ENCODE measurements around the gene TIMP4.
A peak's percentile ranks its signal among the peaks of the same experiment; 100 is the strongest.

TIMP4 gene

DNA sequence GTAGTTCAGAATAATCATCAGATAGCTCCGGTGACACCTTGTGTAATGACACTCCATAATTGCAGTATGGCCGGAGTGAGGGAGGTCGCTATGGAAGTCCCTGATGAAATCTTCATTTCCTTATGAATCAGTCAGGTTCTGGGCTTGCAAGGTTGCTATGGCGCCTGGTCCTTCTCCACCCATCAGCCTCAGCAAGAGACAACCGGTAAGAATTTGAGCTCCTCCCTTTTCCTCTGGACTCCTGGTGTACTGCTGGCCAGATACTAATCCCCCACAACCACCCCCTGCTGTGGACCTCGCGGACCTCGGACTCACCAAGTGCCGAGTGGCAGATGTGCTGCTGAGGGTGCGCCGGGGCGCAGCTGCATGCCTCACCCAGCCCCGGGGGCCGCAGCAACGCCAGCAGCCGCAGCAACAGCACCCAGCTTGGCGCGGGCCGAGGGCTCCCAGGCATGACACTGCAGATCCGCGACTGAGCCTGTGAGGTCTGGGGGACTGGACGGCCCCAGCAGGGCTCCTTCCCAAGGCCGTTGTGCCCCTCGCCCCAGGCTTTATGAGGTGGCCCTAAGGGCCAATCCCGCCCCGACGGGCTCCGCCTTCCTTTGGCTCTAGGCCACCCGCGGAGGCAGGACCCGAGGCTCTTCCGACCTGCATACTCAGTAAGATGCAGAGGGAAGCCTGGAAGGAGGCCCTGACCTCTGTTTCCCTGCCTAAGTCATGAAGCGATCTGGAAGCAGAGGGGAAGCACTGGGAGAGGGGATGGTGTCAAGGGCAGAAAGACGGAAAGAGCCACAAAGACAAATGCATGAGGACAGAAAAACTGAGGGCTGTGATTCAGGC lies at the start of gene TIMP4:
TSS of gene TIMP4 (minus strand) at position 526 of the 840 bp plus-strand sequence. CDS start at position 454, 72 bp downstream.
- no peak for DNase-seq (ENCODE audit: insufficient read length, low spot score)

DNA sequence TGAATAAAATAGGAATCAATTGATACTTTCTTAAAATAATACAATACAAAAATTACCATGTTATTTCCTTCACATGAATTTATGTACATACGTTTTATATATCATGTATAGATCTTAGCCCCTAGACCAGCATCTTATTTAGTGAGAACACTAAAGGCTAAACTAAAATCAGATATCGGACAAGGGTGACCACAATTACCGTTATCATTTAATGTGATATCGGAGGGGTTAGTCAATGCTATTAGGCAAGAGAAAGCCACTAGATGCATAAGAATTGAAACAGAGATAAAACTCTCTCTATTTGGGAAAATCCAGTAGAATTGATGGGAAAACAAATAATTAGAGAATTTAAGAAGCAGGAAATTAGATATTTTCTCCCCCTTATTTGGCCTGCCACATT lies 46.5 kb upstream of the TIMP4 start:
- no peak for FAIRE-seq

More for the DNA sequence above, at the start of gene TIMP4:
- FAIRE-seq, result no peak

DNA sequence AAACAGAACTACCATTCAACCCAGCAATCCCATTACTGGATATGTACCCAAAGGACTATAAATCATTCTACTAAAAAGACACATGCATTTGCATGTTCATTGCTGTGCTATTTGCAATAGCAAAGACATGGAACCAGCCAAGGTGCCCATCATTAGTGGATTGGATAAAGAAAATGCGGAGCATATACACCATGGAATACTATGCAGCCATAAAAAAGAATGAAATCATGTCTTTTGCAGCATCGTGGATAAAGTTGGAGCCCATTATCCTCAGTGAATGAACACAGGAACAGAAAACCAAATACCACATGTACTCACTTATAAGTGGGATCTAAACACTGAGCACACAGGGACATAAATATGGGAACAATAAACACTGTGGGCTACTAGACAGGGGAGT lies 43.1 kb upstream of the TIMP4 start:
- FAIRE-seq (no peak), DNase-seq (ENCODE audit: insufficient read length, low spot score) (no peak)

More for the DNA sequence above, 46.5 kb upstream of the TIMP4 start:
- no peak for DNase-seq (ENCODE audit: insufficient read length, low spot score)

DNA sequence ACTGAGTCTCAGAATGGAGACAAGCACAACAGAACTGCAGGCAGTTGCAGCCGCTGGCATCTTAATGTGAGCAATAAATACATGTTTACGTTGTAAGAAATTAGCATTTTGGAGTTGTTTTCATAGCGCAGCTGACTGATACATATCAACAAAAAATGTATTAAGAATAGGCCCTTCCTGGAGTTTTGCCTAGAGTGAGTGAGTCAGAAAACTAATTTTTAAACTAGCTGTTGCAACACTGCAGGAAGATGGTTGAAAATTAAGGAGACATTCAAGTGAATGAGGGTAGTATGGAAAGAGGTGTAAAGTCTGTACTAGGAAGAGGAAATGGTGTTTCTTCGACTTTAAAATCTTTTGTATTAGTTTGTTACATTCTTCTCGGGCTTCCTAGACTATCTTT lies 39.6 kb upstream of the TIMP4 start:
- DNase-seq (ENCODE audit: insufficient read length, low spot score), result no peak
- no peak for FAIRE-seq

DNA sequence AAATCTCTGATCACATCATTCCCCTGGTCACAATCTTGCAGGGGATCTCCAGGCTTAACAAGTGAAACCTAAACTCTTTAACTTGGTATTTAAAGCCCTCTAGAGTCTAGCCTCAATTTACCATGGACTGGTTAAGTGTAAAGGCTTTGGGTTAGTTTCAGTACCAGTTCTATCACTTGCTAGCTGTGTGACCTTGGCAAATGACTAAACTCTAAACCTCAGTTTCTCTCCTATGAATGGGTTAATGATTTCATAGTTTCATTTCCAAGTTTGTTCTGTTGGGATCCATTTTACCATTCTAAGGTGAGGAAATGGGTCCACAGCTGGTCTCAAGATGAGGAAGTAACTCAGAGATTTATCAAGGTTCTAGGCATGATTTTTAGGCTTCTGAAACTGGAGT lies 38.8 kb upstream of the TIMP4 start:
- DNase-seq (ENCODE audit: insufficient read length, low spot score) (no peak), FAIRE-seq (no peak)

DNA sequence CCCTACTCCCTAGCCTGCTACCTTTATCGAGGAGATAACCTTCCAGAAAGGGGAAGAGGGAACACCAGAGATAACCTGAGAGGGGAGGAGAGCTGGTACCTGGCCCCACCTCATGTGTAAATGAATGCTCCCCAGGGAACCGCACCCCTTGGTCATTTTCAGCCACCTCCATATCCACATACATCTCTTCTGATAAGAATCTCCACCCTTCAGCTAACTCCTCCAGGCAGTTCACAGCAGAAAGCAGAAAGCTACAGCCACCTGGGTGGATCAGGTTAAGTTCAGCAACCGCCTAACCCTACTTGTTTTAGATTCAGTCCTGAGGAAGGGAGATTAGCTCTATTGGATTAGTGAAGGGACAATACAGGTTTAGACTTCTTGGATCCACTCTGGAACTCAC lies 38.0 kb upstream of the TIMP4 start:
- no peak for DNase-seq (ENCODE audit: insufficient read length, low spot score)
- no peak for FAIRE-seq

DNA sequence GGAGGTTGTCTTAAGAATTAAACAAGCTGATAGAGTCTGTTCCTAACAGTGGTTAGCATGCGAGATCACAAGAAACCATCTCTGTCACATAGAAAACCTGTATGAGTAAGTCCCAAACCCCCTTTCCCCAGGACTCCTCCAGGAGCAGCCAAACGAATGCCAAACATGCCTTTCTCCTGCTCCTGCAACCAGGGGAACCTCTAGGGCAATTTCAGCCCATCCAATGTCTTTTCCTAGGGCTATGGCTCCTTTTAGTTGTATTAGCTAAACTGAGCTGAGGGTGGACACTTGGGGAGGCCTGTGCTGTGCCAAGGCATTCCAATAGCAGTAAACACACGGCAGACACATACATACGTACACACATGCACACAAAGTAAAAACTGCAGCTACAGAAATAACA lies 36.5 kb upstream of the TIMP4 start:
- DNase-seq (ENCODE audit: insufficient read length, low spot score) (no peak), FAIRE-seq (no peak)

DNA sequence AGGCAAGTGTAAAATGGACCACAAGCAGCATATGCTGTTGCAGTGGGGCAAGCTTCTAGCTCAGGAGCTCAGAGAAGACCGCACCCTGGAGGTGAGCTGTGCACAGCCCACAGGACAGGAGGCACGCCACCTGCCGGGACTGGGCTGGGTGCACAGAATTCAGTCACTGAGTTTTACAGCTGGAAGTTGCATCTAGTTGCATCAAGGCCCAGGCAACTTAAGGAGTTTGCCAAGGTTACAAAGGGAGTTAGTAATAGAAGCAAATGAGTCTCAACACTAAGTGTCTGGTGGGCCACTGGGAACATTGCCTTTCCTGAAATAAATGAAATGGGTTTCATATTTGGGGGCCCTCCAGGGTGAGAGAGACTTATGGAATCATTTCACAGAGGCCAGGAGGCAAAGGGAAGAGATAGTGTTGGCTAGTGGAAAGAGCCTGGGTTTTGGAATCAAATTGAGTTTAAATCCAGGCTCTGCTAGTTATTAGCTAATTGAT lies 36.0 kb upstream of the TIMP4 start:
- no peak for DNase-seq (ENCODE audit: insufficient read length, low spot score)
- FAIRE-seq, result no peak

DNA sequence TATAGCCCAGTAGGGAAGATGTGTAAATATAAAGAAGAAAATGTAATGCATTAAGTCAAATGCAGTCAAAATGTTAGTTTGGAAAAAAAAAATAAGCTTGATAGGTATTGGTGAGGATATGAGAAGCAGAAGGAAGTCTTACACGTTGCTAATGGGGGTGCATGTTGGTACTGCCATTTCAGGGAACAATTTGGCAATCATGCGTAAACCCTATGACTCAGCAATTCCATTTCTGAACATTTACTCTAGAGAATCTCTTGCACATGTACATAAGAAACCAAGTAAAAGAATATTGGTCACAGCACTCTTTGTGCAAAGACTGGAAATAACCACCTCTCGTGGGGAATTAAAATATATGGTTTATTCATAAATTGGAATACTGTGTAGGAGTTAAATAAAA lies 35.5 kb upstream of the TIMP4 start:
- FAIRE-seq (no peak), DNase-seq (ENCODE audit: insufficient read length, low spot score) (no peak)

DNA sequence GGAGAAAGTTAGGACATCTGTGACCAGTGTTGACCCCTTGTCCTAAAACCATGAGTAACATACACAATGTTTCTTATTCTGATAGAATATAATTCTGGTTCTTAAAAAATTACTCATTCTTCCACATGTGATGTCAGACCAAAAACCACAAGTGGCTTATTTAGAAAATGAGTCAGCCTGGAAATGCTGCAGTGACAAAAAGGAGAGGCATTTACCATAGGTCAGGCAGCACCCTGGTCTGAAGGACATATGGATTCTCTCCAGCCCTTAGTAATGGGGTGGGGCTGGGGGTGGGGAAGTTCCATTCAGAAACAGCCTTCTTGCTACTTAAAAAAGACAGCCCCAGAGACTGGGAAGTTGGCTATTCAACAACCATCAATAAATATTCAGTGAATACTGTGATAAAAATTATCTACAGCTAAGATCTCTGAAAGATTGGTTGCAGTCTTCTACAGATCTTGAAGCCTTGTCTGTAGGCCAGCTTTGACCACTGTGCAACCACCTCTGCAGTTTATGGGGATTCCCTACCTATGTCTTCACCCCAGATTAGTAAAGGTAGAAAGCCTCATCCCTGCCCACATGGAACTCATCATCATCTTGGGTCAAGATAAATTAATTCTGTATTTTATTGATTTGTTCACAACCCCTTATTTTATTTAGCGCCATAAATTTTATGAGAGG lies 34.9 kb upstream of the TIMP4 start:
- DNase-seq (ENCODE audit: insufficient read length, low spot score), result peak; percentile 81
- FAIRE-seq, result no peak

DNA sequence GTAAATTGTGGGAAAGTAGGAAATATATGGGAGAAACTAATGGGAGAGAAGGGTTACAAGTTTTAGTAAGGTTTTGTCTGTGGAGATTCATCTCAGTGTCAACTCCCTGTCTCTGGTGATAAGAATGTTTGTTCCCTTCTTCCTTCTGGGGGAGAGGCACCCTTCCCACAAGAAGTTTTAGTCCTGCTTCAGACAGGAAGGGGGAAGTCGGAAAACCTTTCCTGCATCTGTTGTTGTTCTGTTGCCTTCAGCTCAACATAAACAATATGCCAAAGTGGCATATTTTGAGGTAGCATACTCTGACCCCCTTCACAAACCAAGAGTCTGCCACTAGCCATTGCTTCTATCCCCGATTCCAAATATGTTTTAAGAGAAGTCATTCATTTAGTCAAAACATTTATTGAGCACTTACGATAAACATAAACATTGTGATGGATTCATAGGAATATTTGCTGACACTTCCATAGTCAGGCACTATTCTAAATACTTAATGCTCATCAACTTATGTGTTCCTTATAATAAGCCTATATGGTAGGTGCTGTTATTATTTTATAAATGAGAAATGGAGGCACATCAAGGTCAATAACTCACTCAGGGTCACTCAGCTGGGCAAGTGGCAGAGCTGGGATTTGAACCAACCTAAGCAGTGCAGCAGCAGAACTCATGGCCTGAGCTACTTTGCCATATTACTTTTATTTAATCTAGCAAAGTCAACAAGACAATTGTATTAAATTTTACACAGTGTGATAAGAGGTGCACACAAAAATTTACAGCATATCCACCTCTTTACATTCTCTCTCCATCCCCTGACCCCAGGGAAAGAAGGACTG lies 34.2 kb upstream of the TIMP4 start:
- no peak for DNase-seq (ENCODE audit: insufficient read length, low spot score)

DNA sequence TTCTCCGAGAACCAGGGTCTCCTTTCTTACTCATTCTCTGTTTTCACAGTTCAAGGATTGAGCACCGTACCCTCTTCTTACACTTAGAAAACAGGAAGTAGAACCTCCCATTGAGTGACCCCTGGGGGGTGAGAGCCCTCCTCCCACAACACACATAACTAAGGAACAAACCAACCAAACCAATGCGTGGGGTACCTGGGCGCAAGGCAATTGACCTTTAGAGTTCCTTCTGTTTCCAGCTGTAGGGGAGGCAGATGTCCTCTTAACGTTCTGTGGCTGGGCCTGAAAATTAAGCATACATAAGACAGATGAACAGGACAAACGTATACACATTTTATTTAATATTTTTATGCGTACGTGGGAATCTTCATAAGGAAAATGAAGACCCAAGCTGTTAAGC lies 33.5 kb upstream of the TIMP4 start:
- FAIRE-seq, result no peak
- no peak for DNase-seq (ENCODE audit: insufficient read length, low spot score)

More for the DNA sequence above, 34.2 kb upstream of the TIMP4 start:
- FAIRE-seq, result no peak

DNA sequence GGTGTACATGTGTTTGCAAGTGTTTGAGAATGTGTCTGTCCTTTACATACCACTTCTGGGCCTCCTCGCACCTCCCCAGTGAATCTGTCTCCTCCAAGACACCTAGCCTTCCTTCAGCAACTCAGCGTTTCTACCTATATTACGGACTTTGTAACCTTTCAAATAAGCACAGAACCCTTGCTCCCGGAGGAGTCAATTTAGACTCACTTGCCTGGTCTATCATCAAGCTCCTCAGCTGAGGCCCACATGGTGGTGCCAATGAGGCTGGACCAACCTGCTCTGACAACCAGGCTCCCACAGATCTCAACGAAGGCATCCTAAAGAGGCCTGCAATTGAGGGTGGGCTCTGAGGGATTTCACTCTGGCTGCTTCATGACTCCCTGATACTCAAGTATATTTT lies 32.8 kb upstream of the TIMP4 start:
- FAIRE-seq (no peak), DNase-seq (ENCODE audit: insufficient read length, low spot score) (no peak)

DNA sequence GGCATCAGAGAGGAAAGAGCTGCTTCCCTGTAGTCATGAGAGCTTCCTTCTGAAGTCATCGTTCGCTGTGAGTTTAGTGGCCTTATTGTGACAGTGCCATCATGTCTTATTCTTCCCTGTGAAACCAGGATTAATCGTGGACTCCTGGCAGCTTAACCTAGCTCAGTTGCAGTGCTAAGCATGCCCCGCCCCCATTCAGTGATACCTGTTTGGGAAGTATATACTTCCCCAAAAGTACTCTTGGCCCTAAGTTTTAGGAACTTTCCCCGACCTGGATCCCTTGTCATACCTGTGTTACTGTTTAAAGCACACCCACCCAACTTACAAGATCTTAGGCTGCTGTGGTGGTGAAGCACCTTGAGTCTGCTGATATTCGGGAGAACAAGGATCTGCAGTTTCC lies 32.1 kb upstream of the TIMP4 start:
- no peak for FAIRE-seq
- DNase-seq (ENCODE audit: insufficient read length, low spot score), result no peak

DNA sequence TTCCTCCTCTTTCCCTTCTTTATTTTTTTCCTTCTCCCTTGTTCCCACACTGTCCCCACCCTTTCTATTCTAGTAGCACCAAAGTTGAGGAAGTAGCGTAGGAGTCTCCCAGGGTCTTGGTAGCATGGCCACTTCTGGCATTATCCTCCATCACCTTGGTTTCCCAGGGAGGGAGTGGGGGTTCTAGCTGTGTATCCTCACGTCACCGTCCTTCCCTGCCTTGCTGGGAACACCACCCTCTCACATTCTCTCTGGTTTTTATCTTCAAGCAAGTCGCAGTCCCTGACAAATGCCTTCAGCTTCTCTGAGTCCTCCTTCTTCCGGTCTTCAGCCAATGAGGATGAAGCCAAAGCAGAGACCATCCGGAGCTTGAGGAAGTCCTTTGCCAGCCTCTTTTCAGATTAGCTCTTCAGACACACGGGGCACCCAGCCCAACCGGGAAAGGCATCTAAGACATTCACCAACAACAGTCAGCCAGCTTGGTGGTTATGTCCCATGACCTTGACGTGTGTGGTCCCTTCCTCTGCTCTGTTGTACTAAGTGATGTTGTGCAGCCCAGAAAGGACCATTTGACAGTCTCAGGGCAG lies 31.6 kb upstream of the TIMP4 start:
- DNase-seq (ENCODE audit: insufficient read length, low spot score) (no peak), FAIRE-seq (no peak)

DNA sequence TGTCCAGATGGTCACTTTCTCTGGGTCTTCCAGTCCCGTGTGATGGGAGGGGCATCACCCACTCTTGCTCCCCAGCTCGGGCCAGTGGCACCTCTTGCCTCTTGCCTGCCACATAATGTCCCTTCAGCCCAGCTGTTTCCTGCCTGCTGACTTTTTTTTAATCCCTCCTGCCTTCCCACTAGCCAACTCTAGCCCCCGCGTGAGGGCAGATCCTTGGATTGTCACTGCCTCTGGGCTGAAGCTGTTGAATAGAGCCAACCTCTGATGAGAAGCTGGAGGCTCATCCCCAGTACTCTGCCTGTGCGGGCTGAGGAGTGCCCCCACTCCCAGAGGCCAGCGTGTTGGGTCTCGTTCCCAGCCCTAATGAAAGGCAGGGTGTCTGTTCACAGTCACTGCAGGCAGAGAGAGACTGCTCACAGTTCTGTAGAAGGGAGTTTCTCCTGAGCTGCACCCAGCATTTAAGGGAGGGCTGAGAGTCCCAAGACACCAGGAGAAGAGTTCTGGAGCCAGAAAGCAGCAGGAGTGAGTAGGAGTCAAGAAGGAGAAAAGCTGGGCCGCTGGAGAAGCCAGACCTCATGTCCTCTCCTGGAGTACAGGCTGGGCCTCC lies 30.1 kb upstream of the TIMP4 start:
- no peak for FAIRE-seq

DNA sequence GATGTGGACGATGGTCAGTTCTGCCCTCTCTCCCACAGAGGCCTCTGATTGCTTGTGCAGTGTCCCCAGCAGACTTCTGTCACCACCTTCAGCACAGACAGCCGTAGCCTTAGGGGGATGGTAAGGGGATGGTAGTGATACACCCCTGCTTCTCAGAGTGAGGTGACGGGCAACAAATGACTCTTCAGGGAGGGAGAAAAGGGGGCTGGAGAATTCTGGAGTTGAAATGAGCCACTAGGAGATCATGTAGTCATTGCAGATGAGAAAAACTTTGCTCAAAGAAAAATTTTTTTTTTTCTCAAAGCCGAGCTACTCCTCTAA lies 29.6 kb upstream of the TIMP4 start:
- DNase-seq (ENCODE audit: insufficient read length, low spot score) (no peak), FAIRE-seq (no peak)

More for the DNA sequence above, 30.1 kb upstream of the TIMP4 start:
- DNase-seq (ENCODE audit: insufficient read length, low spot score), result no peak

DNA sequence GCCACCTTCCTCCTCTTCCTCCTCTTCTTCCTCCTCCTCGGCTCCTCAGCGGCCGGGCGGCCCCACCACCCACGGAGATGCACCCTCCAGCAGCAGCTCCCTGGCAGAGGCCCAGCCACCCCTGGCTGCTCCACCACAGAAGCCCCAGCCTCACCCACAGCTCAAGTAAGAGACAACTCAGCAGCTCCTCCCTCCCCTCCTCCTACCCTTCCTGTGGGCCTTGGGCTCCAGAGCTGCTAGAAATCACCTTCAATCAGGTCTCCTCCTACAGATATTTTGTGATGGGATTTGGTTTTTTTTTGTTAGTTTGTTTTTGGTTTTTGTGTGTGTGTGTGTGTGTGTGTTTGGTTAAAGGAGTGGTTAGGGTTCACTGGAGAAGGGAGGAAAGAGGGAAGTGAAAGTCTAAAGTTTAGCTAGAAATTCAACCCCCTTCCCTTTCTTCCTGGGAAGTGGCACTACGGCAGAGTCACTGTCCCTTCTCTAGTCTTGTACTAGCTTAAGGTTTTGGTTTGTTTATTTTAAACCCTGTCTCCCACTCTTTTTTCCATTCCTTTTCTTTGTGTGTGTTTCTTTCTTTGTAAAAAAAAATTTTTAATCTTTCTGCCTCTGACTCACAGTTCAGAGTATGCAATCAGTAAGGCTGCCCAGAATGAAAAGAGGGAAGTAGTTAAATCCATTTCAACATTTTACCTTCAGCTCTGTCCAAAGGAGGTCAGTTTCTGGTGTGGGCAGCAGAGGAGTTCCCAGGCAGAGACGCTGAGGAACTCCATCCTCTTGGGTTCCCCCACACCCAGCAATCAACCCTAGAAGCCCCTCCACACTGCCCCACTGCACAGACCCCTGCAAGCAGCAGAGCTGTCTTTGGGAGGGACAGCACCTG lies 29.0 kb upstream of the TIMP4 start:
- FAIRE-seq, result no peak
- no peak for DNase-seq (ENCODE audit: insufficient read length, low spot score)

DNA sequence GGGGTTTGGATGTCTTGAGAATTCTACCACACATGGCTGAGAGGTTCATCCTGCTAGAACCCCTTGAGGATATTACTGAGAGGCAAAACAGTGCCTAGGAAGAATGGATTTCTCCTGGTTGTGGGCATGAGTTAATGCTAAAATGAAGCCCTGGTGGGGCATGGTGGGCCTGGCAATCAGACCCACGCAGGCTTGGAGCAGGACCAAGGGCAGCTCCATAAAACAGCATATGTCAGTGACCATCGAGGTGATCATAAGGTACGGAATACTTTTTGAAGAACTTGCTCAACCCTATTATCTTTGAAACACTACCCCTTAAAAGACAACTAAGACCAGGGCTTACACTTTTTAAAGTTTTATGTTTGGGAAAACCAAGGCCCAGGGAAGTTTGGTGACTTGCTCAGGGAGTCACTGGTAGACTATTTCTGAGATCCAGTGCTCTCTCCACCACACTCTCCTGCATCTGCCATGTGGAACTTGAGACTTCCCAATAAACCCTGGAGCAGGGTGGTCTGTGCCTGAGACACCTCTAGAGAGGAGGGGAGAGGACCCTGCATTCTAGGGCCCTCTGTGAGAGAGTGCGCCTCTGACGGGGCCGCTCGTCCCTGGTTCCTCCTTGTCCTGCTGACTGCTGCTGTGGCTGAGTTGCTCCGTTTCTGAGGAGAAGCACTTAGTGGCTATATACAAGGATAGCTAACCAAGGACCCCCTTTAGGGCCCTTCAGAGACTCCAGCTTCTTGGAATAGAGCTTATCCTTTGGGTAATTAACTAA lies 28.0 kb upstream of the TIMP4 start:
- no peak for DNase-seq (ENCODE audit: insufficient read length, low spot score)
- FAIRE-seq, result no peak
